ENCODE measurements around the gene TLE5.
A peak's percentile ranks its signal among the peaks of the same experiment; 100 is the strongest.

Gene TLE5

DNA sequence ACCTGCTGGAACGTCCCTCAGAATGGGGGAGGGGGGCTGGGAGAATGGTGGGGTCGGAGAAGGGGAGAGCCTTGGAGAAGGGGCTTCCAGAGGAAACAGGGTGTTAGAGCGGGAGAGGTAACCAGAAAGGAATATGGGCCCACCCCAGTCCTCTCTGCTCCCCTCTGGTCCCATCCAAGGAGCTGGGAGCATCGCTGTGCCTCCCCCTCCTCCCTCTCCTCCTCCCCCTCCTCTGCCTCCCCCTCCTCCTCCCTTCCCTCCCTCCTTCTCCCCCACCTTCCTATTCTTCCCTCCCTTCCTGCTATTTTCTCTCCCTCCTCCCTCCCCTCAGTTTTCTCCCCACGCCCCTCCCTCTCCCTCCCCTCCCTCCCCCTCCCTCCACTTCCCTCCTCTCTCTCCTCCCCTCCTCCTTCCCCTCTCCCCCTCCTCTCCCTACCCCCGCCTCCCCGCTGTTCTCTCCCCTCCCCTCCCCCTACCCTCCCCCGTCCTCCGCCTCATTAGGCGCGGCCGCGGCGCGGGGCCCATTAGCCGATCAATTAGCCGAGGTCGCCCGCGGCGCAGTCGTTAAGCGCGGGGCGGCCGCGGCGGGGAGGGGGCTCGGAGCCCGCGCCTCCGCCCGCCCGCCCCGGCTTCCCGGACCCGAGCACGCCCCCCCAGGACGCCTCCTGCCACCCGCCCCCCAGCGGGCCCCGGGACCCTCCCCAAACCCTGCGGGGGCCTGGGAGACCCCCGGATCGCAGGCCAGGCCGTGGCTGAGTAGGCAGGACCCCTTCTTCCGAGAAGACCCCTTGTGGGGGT is 15.4 kb downstream of the TLE5 start:
- TF ChIP-seq, protein P1, sequence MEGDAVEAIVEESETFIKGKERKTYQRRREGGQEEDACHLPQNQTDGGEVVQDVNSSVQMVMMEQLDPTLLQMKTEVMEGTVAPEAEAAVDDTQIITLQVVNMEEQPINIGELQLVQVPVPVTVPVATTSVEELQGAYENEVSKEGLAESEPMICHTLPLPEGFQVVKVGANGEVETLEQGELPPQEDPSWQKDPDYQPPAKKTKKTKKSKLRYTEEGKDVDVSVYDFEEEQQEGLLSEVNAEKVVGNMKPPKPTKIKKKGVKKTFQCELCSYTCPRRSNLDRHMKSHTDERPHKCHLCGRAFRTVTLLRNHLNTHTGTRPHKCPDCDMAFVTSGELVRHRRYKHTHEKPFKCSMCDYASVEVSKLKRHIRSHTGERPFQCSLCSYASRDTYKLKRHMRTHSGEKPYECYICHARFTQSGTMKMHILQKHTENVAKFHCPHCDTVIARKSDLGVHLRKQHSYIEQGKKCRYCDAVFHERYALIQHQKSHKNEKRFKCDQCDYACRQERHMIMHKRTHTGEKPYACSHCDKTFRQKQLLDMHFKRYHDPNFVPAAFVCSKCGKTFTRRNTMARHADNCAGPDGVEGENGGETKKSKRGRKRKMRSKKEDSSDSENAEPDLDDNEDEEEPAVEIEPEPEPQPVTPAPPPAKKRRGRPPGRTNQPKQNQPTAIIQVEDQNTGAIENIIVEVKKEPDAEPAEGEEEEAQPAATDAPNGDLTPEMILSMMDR (IDR thresholded peaks at IDR 0.05; ENCODE audit: borderline replicate concordance, extremely low read depth, low read length, poor library complexity, severe bottlenecking) = no peak
- TF ChIP-seq EZH2 (IDR thresholded peaks at IDR 0.05; ENCODE audit: borderline replicate concordance, low read depth, low read length, severe bottlenecking) = no peak
- Histone ChIP-seq H3K36me3 (ENCODE audit: insufficient read depth, low read length) (no peaks in the 10 kb centered on the region), H3K4me2 (ENCODE audit: insufficient read depth, low read length) (peak overlapping the region; percentile 69), H3K9ac (ENCODE audit: low read depth, low read length) (peak overlapping the region; percentile 49), H3K27ac (ENCODE audit: low read length) (peak overlapping the region; percentile 39; the same call in 1 of the 2 replicates), H3K9me3 (ENCODE audit: insufficient read depth, low read length, severe bottlenecking) (no peaks in the 10 kb centered on the region), H2AFZ (ENCODE audit: low read depth, low read length) (peak overlapping the region; percentile 65), H3K27me3 (ENCODE audit: insufficient read depth, low read length, poor library complexity) (no peaks in the 10 kb centered on the region), H4K20me1 (ENCODE audit: insufficient read depth, low read length) (no peaks in the 10 kb centered on the region), H3K4me1 (ENCODE audit: insufficient read depth, low read length) (peaks cover 40% of the 10 kb centered on the region), H3K79me2 (ENCODE audit: insufficient read depth, low read length) (no peaks in the 10 kb centered on the region), H3K4me3 (ENCODE audit: low read depth in 1 of 2, low read length in 2 of 2) (peak overlapping the region; percentile 19 to 52; a peak in 3 of 4 replicates)
- no peak; the same call in 2 of the 3 replicates for ATAC-seq (ENCODE audit: insufficient read depth, low read depth)
- DNase-seq = peak; percentile 57

DNA sequence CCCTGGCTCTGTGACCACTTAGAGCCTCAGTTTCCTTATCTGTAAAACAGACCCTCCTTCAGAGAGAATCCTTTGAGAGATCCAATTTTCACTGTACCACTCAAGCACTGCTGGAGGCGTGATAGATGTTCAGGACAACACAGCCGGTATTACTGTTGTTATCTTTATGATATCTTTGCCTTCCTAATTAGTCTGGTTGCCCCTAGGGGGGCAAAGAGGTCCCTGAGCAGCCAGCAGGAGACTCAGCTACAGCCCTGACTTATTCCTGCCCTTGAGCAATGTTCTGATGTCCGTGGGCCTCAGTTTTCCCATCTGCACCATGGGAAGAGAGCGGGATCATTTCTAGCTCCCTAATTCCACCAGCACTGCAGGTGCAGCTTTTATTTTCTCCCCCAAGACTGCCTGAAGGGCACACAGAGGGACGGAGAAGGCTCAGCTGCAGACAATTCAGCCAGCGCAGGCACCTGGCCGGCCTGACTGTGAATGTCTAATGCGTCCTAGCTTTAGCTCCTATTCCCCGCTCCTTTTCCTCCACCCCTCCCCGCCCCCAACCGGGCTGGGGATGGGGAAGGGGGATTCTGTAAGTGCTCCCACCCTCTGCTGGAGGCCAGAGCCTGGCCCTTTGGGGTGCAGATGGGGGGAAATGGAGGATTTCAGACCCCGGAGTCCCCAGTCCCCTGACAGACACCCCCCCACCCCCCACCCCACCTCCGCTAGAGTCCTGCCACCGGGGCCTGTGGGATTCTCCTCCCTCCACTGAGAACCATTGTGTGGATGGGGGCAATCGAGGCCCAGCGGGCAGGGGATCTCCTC is 16.2 kb downstream of the TLE5 start:
- H3K27ac ChIP-seq (ENCODE audit: low read length) = peak overlapping the region; percentile 47; the same call in 1 of the 2 replicates
- DNase-seq (no peak), ATAC-seq (ENCODE audit: insufficient read depth, low read depth) (no peak)
- no peak for TF ChIP-seq EZH2 (IDR thresholded peaks at IDR 0.05; ENCODE audit: borderline replicate concordance, low read depth, low read length, severe bottlenecking)
- TF ChIP-seq, protein P1 (IDR thresholded peaks at IDR 0.05; ENCODE audit: borderline replicate concordance, extremely low read depth, low read length, poor library complexity, severe bottlenecking) = no peak
- no peak overlapping the region for H2AFZ ChIP-seq (ENCODE audit: low read depth, low read length)
- no peaks in the 10 kb centered on the region for H4K20me1 ChIP-seq (ENCODE audit: insufficient read depth, low read length)
- H3K9ac ChIP-seq (ENCODE audit: low read depth, low read length) = peak overlapping the region; percentile 26; the same call in 1 of the 2 replicates
- no peaks in the 10 kb centered on the region for H3K36me3 ChIP-seq (ENCODE audit: insufficient read depth, low read length)
- H3K4me1 ChIP-seq (ENCODE audit: insufficient read depth, low read length) = peaks cover 48% of the 10 kb centered on the region
- H3K27me3 ChIP-seq (ENCODE audit: insufficient read depth, low read length, poor library complexity) = no peaks in the 10 kb centered on the region
- peak overlapping the region; percentile 64 for H3K4me2 ChIP-seq (ENCODE audit: insufficient read depth, low read length)
- no peaks in the 10 kb centered on the region for H3K9me3 ChIP-seq (ENCODE audit: insufficient read depth, low read length, severe bottlenecking)
- H3K79me2 ChIP-seq (ENCODE audit: insufficient read depth, low read length) = no peaks in the 10 kb centered on the region
- peak overlapping the region in 1 of 2 experiments; percentile 46; a peak in 2 of 4 replicates for H3K4me3 ChIP-seq (ENCODE audit: low read depth in 1 of 2, low read length in 2 of 2)

DNA sequence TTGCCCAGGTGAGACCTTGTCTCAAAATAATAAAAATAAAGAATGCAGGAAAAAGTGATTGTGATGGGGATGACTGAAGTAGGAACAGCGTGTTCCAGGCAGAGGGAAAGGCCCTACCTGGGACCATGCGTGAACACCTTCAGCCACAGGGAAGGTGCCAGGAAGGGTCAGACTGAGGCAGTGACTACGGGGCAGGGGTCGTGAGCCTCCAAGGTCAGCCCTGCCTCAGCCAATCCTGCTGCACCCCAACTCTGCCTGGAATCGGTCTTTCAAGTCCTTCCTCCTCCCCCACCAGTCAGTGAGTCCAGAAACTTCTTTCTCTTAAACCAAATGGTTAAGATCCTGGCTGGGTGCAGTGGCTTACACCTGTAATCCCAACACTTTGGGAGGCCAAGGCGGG is 17.1 kb downstream of the TLE5 start:
- no peaks in the 10 kb centered on the region for H3K79me2 ChIP-seq (ENCODE audit: insufficient read depth, low read length)
- H3K4me2 ChIP-seq (ENCODE audit: insufficient read depth, low read length) = no peak overlapping the region
- no peak overlapping the region for H3K4me3 ChIP-seq (ENCODE audit: low read depth in 1 of 2, low read length in 2 of 2)
- no peak overlapping the region for H2AFZ ChIP-seq (ENCODE audit: low read depth, low read length)
- H3K4me1 ChIP-seq (ENCODE audit: insufficient read depth, low read length) = peaks cover 48% of the 10 kb centered on the region
- ATAC-seq (ENCODE audit: insufficient read depth, low read depth) (no peak), DNase-seq (no peak)
- TF ChIP-seq, protein P1 (IDR thresholded peaks at IDR 0.05; ENCODE audit: borderline replicate concordance, extremely low read depth, low read length, poor library complexity, severe bottlenecking) = no peak
- no peak for TF ChIP-seq EZH2 (IDR thresholded peaks at IDR 0.05; ENCODE audit: borderline replicate concordance, low read depth, low read length, severe bottlenecking)
- no peaks in the 10 kb centered on the region for H3K36me3 ChIP-seq (ENCODE audit: insufficient read depth, low read length)
- H3K27ac ChIP-seq (ENCODE audit: low read length) = no peak overlapping the region
- H3K9me3 ChIP-seq (ENCODE audit: insufficient read depth, low read length, severe bottlenecking) = no peaks in the 10 kb centered on the region
- H3K27me3 ChIP-seq (ENCODE audit: insufficient read depth, low read length, poor library complexity) = no peaks in the 10 kb centered on the region
- no peaks in the 10 kb centered on the region for H4K20me1 ChIP-seq (ENCODE audit: insufficient read depth, low read length)
- no peak overlapping the region for H3K9ac ChIP-seq (ENCODE audit: low read depth, low read length)
